Measurements from ENCODE around the gene APC. TPM values are rescaled to one million over a fixed set of nuclear protein-coding genes. Genes with fewer than 3 reads are reported as not detected.

Gene APC
- total RNA-seq, 1 donor from 2014 or later: 48.5 TPM

GRCh38 chr5:112717506-112718082, 20.1 kb upstream of the APC start:
- H3K27ac Mint-ChIP-seq: no peak overlapping the region
- H3K27me3 Mint-ChIP-seq: no peaks in the 10 kb centered on the region
- TF ChIP-seq CTCF (IDR thresholded peaks at IDR 0.05; ENCODE audit: unreplicated experiment): no peak
- H3K36me3 Mint-ChIP-seq (ENCODE audit: insufficient read depth): peaks cover 4% of the 10 kb centered on the region
- H3K9me3 Mint-ChIP-seq (ENCODE audit: low read depth): peaks cover 3% of the 10 kb centered on the region
- no peak for DNase-seq (ENCODE audit: low spot score, unreplicated experiment)
- H3K4me1 Mint-ChIP-seq (ENCODE audit: low read depth): peaks cover 10% of the 10 kb centered on the region
- H3K4me3 Mint-ChIP-seq (ENCODE audit: low read depth): no peak overlapping the region

GRCh38 chr5:112718344-112718743, 19.3 kb upstream of the APC start:
- Mint-ChIP-seq H3K27ac (no peak overlapping the region), H3K27me3 (no peaks in the 10 kb centered on the region)

GRCh38 chr5:112720576-112720975, 17.1 kb upstream of the APC start:
- Mint-ChIP-seq H3K27me3 (no peaks in the 10 kb centered on the region), H3K4me3 (ENCODE audit: low read depth) (no peak overlapping the region), H3K9me3 (ENCODE audit: low read depth) (peaks cover 3% of the 10 kb centered on the region), H3K4me1 (ENCODE audit: low read depth) (peaks cover 10% of the 10 kb centered on the region), H3K36me3 (ENCODE audit: insufficient read depth) (peaks cover 5% of the 10 kb centered on the region), H3K27ac (peak overlapping the region; percentile 2)
- no peak for DNase-seq (ENCODE audit: low spot score, unreplicated experiment)
- no peak for TF ChIP-seq CTCF (IDR thresholded peaks at IDR 0.05; ENCODE audit: unreplicated experiment)

More at GRCh38 chr5:112718344-112718743, 19.3 kb upstream of the APC start:
- no peak for TF ChIP-seq CTCF (IDR thresholded peaks at IDR 0.05; ENCODE audit: unreplicated experiment)
- Mint-ChIP-seq H3K4me1 (ENCODE audit: low read depth) (peaks cover 10% of the 10 kb centered on the region), H3K36me3 (ENCODE audit: insufficient read depth) (peaks cover 4% of the 10 kb centered on the region), H3K9me3 (ENCODE audit: low read depth) (peaks cover 3% of the 10 kb centered on the region), H3K4me3 (ENCODE audit: low read depth) (no peak overlapping the region)
- DNase-seq (ENCODE audit: low spot score, unreplicated experiment): no peak

GRCh38 chr5:112724901-112725300, 12.8 kb upstream of the APC start:
- Mint-ChIP-seq H3K27ac (no peak overlapping the region), H3K9me3 (ENCODE audit: low read depth) (no peaks in the 10 kb centered on the region), H3K4me3 (ENCODE audit: low read depth) (no peak overlapping the region), H3K36me3 (ENCODE audit: insufficient read depth) (peaks cover 3% of the 10 kb centered on the region), H3K27me3 (no peaks in the 10 kb centered on the region), H3K4me1 (ENCODE audit: low read depth) (no peaks in the 10 kb centered on the region)
- no peak for TF ChIP-seq CTCF (IDR thresholded peaks at IDR 0.05; ENCODE audit: unreplicated experiment)
- DNase-seq (ENCODE audit: low spot score, unreplicated experiment): no peak

- no peak overlapping the region for H3K4me3 Mint-ChIP-seq (ENCODE audit: low read depth)
- DNase-seq (ENCODE audit: low spot score, unreplicated experiment): no peak
- no peak overlapping the region for H3K27ac Mint-ChIP-seq
- peaks cover under 1% of the 10 kb centered on the region for H3K36me3 Mint-ChIP-seq (ENCODE audit: insufficient read depth)
- no peaks in the 10 kb centered on the region for H3K27me3 Mint-ChIP-seq
- H3K9me3 Mint-ChIP-seq (ENCODE audit: low read depth): no peaks in the 10 kb centered on the region
- no peak for TF ChIP-seq CTCF (IDR thresholded peaks at IDR 0.05; ENCODE audit: unreplicated experiment)
- H3K4me1 Mint-ChIP-seq (ENCODE audit: low read depth): no peaks in the 10 kb centered on the region
Observed at GRCh38 chr5:112729630-112730029, 8.1 kb upstream of the APC start.

All from progenitor cell of endocrine pancreas (in vitro differentiated cells).